GM20000 (cell line): ENCODE results near the gene GRM4.

ENCODE experiments used
- DNase-seq: peaks from one replicate; pipeline ENCODE4 v3.0.0; 2012; ENCODE audit warnings: low spot score
- TF ChIP-seq, protein P1 (sequence below): IDR thresholded peaks from 2 replicates; pipeline ENCODE4 v1.5.1; 2012; ENCODE audit warnings: mild to moderate bottlenecking, control low read depth; ENCODE audit errors: extremely low read depth, missing control alignments

Gene GRM4

GRCh38 chr6:34080357-34080756 lies 65.5 kb downstream of the GRM4 start:
- TF ChIP-seq, protein P1, sequence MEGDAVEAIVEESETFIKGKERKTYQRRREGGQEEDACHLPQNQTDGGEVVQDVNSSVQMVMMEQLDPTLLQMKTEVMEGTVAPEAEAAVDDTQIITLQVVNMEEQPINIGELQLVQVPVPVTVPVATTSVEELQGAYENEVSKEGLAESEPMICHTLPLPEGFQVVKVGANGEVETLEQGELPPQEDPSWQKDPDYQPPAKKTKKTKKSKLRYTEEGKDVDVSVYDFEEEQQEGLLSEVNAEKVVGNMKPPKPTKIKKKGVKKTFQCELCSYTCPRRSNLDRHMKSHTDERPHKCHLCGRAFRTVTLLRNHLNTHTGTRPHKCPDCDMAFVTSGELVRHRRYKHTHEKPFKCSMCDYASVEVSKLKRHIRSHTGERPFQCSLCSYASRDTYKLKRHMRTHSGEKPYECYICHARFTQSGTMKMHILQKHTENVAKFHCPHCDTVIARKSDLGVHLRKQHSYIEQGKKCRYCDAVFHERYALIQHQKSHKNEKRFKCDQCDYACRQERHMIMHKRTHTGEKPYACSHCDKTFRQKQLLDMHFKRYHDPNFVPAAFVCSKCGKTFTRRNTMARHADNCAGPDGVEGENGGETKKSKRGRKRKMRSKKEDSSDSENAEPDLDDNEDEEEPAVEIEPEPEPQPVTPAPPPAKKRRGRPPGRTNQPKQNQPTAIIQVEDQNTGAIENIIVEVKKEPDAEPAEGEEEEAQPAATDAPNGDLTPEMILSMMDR: no peak
- no peak for DNase-seq

DNA sequence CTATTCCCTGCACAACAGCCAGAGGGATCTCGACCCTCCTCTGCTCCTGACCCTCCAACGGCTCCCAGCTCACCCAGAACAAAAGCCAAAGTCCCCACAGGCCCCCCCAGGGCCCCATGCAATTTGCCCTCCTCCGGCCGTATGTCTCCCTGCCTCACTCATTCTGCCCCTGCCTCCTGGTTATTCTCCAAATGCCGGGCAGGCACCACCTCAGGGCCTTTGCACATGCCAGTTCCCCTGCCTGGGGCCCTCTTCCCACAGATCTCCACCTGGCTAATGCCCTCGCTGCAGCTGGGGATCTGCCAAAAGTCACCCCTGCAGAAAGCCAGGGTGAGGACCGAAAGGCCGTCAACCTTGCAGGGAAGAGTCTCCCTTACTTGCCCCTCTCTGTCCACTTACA lies 66.0 kb downstream of the GRM4 start:
- TF ChIP-seq, protein P1: no peak
- no peak for DNase-seq

- TF ChIP-seq, protein P1: no peak
- no peak for DNase-seq
Observed at GRCh38 chr6:34075906-34076305, 70.0 kb downstream of the GRM4 start.

DNA sequence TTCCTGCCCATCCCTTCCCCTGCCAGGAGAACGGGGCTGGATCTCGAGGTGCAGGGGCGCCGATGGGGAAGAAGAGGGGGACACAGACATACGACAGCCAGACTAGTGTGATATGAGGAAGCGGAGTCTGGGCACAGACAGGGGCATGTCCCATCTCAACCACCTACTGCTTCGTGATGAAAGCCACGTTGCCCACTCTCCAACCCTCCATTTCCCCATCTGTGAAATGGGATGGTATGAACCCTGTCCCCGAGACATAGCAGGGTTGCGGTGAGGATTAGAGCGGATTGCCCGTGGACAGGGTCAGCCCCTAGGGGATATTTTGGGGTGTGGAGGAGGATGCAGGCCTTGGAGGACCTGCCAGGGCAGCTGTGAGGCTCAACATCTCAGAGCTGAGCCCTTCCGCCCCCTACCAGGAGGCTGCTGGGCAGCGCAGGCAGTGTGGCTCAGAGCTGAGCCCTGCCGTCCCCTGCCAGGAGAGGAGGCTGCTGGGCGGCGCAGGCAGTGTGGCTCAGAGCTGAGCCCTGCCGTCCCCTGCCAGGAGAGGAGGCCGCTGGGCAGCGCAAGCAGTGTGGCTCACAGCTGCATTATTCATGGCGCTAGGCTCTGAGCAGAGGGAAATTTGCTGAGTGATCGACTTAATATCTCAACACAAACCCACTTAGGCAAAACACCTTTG lies 71.7 kb downstream of the GRM4 start:
- TF ChIP-seq, protein P1: no peak
- DNase-seq: no peak

DNA sequence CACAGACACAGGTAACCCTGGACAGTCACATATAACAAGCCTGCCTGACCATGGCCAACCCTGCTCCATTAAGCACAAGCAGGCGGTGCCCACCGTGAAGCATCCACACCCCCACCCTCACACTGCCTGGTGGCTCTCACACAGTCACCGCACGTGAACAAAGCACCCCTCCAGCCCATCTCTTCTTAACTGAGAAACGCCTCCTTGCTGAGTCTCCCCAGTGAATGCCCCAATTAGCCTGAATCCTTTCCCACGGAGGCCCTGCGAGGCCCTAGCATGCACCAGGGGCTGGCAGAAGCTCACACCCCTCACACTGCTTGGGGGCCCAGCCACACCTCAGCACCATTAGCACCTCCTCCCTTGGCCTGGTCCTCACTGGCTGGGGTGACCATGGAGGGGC lies 72.3 kb downstream of the GRM4 start:
- TF ChIP-seq, protein P1: no peak

GRCh38 chr6:34072727-34073126 lies 73.2 kb downstream of the GRM4 start:
- TF ChIP-seq, protein P1: no peak
- no peak for DNase-seq

More for the DNA sequence above, 72.3 kb downstream of the GRM4 start:
- no peak for DNase-seq

GRCh38 chr6:34071884-34072379 lies 74.0 kb downstream of the GRM4 start:
- DNase-seq: no peak
- TF ChIP-seq, protein P1: no peak
